D721Med (cell line): Measurements from ENCODE around the gene NLGN1.

Experiments used
- DNase-seq: peaks from one replicate; pipeline ENCODE4 v3.0.0; 2011; ENCODE audit warnings: low spot score; ENCODE audit not compliant: insufficient read length
- FAIRE-seq: peaks from 2 replicates; lab custom pipeline; 2011; peaks lifted over from hg19 to GRCh38; lab: Jason Lieb, UNC
- TF ChIP-seq, protein P1 (sequence below): IDR thresholded peaks from 2 replicates; pipeline ENCODE4 v1.5.1; 2012; ENCODE audit warnings: mild to moderate bottlenecking, control low read depth; ENCODE audit not compliant: insufficient read depth; ENCODE audit errors: missing control alignments

NLGN1 gene

DNA sequence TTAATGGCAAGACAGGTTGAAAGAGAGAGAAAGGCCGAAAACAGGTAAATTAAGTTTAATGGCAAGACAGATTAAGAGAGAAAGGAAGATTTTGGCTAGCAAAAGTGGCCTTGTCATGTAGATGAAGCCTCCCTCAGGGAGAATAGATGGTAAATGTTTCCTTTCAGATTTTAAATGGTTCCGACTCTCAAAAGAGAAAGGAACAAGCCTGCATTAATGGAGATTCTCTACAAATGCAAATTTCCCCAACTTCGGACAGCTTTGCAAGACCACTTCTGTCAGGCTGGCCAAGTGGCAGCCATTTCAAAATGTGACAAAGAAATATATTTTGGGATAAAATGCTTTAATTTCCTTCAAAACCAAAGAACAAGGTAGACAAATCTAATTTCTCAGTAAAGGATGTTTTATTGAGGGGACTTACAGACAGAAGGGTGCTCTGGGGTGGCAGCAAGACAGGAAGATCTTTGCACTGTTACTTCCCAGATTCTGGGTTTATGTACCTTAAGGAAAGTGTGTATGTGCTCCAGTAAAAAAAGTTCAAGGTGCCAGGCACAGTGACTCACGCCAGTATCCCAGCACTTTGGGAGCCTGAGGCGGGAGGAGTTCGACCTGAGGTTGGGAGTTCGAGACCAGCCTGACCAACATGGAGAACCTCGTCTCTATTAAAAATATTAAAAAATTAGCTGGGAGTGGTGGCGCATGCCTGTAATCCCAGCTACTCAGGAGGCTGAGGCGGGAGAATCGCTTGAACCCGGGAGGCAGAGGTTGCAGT lies 835.3 kb downstream of the NLGN1 start:
- FAIRE-seq = no peak
- DNase-seq = no peak
- TF ChIP-seq, protein P1, sequence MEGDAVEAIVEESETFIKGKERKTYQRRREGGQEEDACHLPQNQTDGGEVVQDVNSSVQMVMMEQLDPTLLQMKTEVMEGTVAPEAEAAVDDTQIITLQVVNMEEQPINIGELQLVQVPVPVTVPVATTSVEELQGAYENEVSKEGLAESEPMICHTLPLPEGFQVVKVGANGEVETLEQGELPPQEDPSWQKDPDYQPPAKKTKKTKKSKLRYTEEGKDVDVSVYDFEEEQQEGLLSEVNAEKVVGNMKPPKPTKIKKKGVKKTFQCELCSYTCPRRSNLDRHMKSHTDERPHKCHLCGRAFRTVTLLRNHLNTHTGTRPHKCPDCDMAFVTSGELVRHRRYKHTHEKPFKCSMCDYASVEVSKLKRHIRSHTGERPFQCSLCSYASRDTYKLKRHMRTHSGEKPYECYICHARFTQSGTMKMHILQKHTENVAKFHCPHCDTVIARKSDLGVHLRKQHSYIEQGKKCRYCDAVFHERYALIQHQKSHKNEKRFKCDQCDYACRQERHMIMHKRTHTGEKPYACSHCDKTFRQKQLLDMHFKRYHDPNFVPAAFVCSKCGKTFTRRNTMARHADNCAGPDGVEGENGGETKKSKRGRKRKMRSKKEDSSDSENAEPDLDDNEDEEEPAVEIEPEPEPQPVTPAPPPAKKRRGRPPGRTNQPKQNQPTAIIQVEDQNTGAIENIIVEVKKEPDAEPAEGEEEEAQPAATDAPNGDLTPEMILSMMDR = no peak

DNA sequence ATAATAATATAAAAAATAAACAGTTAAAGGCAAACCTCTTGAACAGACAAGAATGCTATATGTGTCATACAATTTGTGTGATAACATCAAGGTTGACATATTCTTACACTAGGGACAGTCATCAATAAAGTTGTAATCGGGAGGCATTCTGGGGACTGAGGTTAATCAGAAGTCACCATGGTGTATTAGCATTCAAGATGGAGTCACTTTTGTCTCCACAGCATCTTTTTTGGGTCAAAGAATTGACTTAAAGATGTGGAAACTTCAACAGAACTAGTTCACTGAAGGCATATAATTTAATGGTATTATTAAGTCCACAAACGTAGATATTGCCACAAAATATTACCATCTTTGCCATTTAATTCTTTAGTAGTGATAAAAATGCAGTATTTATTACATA lies 836.0 kb downstream of the NLGN1 start:
- DNase-seq (no peak), FAIRE-seq (no peak)
- TF ChIP-seq, protein P1 = no peak

DNA sequence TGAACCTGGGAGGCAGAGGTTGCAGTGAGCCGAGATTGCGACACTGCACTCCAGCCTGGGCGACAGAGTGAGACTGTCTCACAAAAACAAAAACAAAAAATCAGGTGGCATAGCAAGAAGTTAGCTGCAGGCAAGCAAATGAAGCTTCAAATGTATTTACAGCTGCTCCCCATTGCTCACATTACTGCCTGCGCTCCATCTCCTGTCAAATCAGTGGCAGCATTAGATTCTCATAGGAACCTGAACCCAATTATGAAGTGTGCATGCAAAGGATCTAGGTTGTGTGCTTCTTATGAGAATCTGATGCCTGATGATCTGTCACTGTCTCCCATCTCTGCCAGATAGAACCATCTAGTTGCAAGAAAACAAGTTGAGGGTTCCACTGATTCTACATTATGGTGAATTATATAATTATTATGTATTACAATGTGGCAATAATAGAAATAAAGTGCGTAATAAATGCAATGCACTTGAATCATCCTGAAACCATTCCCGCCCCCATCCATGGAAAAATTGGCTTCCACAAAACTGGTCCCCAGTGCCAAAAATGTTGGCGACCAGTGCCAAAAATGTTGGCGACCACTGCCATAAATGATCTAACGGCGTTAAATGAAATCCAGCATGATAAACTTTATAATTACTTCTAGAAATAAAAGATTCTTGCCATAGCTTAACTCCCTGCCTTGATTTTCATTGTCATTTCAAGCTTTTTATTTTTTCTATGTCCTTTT lies 844.9 kb downstream of the NLGN1 start:
- DNase-seq (no peak), FAIRE-seq (no peak)
- TF ChIP-seq, protein P1 = no peak

DNA sequence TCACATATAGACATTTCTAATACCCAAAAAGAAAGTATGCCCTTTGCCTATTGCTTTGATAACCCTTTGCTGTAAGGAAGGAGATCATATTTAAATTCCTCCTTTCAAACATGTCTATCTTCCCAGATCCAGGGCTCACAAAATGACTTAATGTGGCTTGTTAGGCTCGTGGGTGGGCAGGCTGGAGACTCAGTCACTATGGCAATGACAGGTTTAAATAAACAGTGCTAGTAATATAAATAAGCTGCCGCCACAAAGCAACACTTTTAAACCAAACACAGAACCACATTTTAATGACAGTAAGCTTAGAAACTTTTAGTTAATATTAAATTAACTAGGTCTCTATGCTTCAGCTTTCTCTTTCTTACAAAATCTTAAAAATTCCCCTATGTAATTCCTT lies 845.6 kb downstream of the NLGN1 start:
- no peak for DNase-seq
- TF ChIP-seq, protein P1 = no peak
- no peak for FAIRE-seq

DNA sequence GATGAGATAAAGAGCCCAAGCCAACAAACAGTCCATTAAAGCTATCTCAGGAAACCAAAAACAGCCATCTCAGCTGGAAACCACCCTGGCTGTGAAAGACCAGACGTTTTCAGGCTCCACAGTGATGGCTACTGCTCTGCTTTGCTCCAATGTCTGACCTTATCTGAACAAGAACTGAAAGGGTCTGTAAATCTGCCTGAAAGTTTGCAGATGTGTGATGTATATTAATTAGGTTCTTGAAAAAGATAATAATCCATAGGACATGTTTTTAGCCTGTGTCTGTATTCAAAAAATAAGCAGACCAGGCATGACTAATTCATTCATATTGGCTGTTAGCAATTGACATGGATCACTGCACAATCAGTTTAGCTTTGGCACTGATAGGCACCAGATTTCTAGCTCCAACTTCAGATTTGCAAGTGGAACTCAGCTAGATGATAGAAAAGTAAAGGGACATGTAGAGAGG lies 850.2 kb downstream of the NLGN1 start:
- TF ChIP-seq, protein P1 = no peak
- no peak for FAIRE-seq
- no peak for DNase-seq

DNA sequence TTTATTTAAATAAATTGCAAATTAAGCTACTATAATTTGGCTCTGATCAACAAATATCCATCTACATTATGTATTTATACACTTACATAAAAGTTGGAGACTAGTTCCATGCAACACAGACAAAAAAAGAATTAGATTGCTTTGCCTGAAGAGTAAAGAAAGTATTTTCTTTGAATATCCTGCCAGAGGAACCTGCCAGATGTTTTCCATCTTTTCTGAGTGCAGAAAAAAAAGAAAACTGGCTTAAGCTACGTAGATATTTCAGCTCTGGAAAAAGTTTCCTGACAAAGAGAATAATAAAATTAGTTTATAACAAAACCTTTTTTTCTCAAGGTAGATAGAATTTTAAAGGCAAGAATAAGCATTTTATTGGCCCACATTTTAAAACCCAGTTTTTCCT lies 854.1 kb downstream of the NLGN1 start:
- DNase-seq = no peak
- TF ChIP-seq, protein P1 = no peak
- no peak for FAIRE-seq

DNA sequence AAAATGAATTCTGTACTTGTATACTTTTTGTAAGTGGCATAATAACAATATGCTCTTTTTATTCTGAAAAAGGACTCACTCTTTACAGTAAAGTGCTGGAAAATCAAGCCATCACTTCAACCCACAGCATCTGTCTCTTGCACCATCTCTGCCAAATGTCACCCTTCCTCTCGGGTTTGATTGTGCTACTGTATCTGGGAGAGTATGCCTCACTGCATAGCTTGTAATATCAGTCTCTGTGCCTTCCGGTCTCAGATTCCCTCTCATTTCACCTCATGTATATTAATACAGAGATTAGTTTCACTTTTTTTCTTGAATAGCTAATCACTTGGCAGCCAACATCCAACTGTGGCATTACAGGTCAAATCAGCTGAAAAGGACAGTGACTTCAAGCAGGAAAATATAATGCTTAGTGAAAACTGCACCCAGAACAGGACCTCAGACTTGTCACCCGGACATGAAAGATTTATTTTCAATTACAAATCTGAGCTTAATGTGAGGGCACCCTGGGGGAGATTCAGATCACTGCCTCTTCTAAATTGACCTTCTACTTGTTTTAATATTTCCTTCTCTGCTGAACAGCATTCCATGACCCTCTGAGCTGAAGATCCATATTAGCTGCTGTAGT lies 855.8 kb downstream of the NLGN1 start:
- TF ChIP-seq, protein P1 = no peak
- DNase-seq (no peak), FAIRE-seq (no peak)
